ENCODE results near the gene GCNT4.

Gene GCNT4

GRCh38 chr5:75047356-75047755, 5.0 kb downstream of the GCNT4 start:
- no peaks in the 10 kb centered on the region for H3K9me3 ChIP-seq (ENCODE audit: control insufficient read depth, low read length)
- H2AK5ac ChIP-seq (ENCODE audit: low read length, severe bottlenecking), result no peak overlapping the region
- no peak overlapping the region for H4K91ac ChIP-seq (ENCODE audit: low read length)
- no peak for DNase-seq
- H3K27me3 ChIP-seq (ENCODE audit: control insufficient read depth in 1 of 2, insufficient read depth in 1 of 2, low read length in 2 of 2), result no peaks in the 10 kb centered on the region
- no peak overlapping the region for H3K9ac ChIP-seq (ENCODE audit: low read length)
- H2BK5ac ChIP-seq (ENCODE audit: low read depth, low read length, poor library complexity, severe bottlenecking), result no peak overlapping the region
- no peak overlapping the region for H3K14ac ChIP-seq (ENCODE audit: low read length in 2 of 2)
- peaks cover 19% of the 10 kb centered on the region for H3K79me1 ChIP-seq (replicated peaks; ENCODE audit: low read length, poor library complexity, severe bottlenecking)
- H2BK12ac ChIP-seq (ENCODE audit: low read length in 2 of 2), result no peak overlapping the region
- H3K4me2 ChIP-seq (ENCODE audit: low read length, poor library complexity, severe bottlenecking), result no peak overlapping the region
- H3K4me1 ChIP-seq (ENCODE audit: control insufficient read depth, insufficient read depth, low read depth, low read length), result peaks cover 22% of the 10 kb centered on the region
- no peak overlapping the region for H2BK15ac ChIP-seq (ENCODE audit: low read depth, poor library complexity, severe bottlenecking)
- no peak overlapping the region for H3K4me3 ChIP-seq (ENCODE audit: insufficient read depth in 1 of 2, low read depth in 1 of 2, low read length in 2 of 2)
- H3K23ac ChIP-seq (ENCODE audit: low read length in 2 of 2), result no peak overlapping the region
- no peak overlapping the region for H4K8ac ChIP-seq (ENCODE audit: low read length)
- no peak overlapping the region for H2AFZ ChIP-seq (ENCODE audit: low read depth, low read length)
- H2BK120ac ChIP-seq (ENCODE audit: low read depth, low read length), result no peak overlapping the region
- no peak overlapping the region for H3K18ac ChIP-seq (ENCODE audit: low read depth in 1 of 2, low read length in 2 of 2)
- H3K4ac ChIP-seq (ENCODE audit: low read depth in 1 of 2, low read length in 2 of 2), result no peak overlapping the region
- no peak overlapping the region for H3K27ac ChIP-seq (ENCODE audit: low read length, poor library complexity, severe bottlenecking)
- peaks cover 0 to 13% of the 10 kb centered on the region in 2 experiments for H3K36me3 ChIP-seq (ENCODE audit: control insufficient read depth in 1 of 2, insufficient read depth in 2 of 2, low read depth in 1 of 2, low read length in 2 of 2)

GRCh38 chr5:75046366-75047142, 5.8 kb downstream of the GCNT4 start:
- WGBS, result 90% methylated on average over 10 of the region's 10 CpGs
- H3K14ac ChIP-seq (ENCODE audit: low read length in 2 of 2), result no peak overlapping the region
- peaks cover 19% of the 10 kb centered on the region for H3K79me1 ChIP-seq (replicated peaks; ENCODE audit: low read length, poor library complexity, severe bottlenecking)

GRCh38 chr5:75045071-75045470, 7.3 kb downstream of the GCNT4 start:
- no peak overlapping the region for H2AFZ ChIP-seq (ENCODE audit: low read depth, low read length)
- H3K4me1 ChIP-seq (ENCODE audit: control insufficient read depth, insufficient read depth, low read depth, low read length), result peaks cover 8% of the 10 kb centered on the region
- no peak overlapping the region for H3K18ac ChIP-seq (ENCODE audit: low read depth in 1 of 2, low read length in 2 of 2)
- peaks cover 0 to 15% of the 10 kb centered on the region in 2 experiments for H3K36me3 ChIP-seq (ENCODE audit: control insufficient read depth in 1 of 2, insufficient read depth in 2 of 2, low read depth in 1 of 2, low read length in 2 of 2)
- no peak overlapping the region for H2BK5ac ChIP-seq (ENCODE audit: low read depth, low read length, poor library complexity, severe bottlenecking)
- H3K4me3 ChIP-seq (ENCODE audit: insufficient read depth in 1 of 2, low read depth in 1 of 2, low read length in 2 of 2), result no peak overlapping the region
- H3K79me1 ChIP-seq (replicated peaks; ENCODE audit: low read length, poor library complexity, severe bottlenecking), result peaks cover 24% of the 10 kb centered on the region
- no peak overlapping the region for H3K9ac ChIP-seq (ENCODE audit: low read length)
- no peak overlapping the region for H2AK5ac ChIP-seq (ENCODE audit: low read length, severe bottlenecking)
- no peaks in the 10 kb centered on the region for H3K27me3 ChIP-seq (ENCODE audit: control insufficient read depth in 1 of 2, insufficient read depth in 1 of 2, low read length in 2 of 2)
- H4K8ac ChIP-seq (ENCODE audit: low read length), result no peak overlapping the region
- no peak overlapping the region for H2BK12ac ChIP-seq (ENCODE audit: low read length in 2 of 2)
- H4K91ac ChIP-seq (ENCODE audit: low read length), result no peak overlapping the region
- H3K4ac ChIP-seq (ENCODE audit: low read depth in 1 of 2, low read length in 2 of 2), result no peak overlapping the region
- DNase-seq, result no peak
- no peak overlapping the region for H3K27ac ChIP-seq (ENCODE audit: low read length, poor library complexity, severe bottlenecking)
- H3K23ac ChIP-seq (ENCODE audit: low read length in 2 of 2), result no peak overlapping the region
- H3K4me2 ChIP-seq (ENCODE audit: low read length, poor library complexity, severe bottlenecking), result no peak overlapping the region
- H3K14ac ChIP-seq (ENCODE audit: low read length in 2 of 2), result no peak overlapping the region
- no peak overlapping the region for H2BK15ac ChIP-seq (ENCODE audit: low read depth, poor library complexity, severe bottlenecking)
- H2BK120ac ChIP-seq (ENCODE audit: low read depth, low read length), result no peak overlapping the region
- H3K9me3 ChIP-seq (ENCODE audit: control insufficient read depth, low read length), result no peaks in the 10 kb centered on the region
- WGBS, result 98% methylated on average over 1 of the region's 2 CpGs

More at GRCh38 chr5:75046366-75047142, 5.8 kb downstream of the GCNT4 start:
- H4K91ac ChIP-seq (ENCODE audit: low read length), result no peak overlapping the region
- no peak overlapping the region for H2BK15ac ChIP-seq (ENCODE audit: low read depth, poor library complexity, severe bottlenecking)
- H3K27ac ChIP-seq (ENCODE audit: low read length, poor library complexity, severe bottlenecking), result no peak overlapping the region
- H2AFZ ChIP-seq (ENCODE audit: low read depth, low read length), result no peak overlapping the region
- no peak overlapping the region for H3K9ac ChIP-seq (ENCODE audit: low read length)
- no peak overlapping the region for H2BK120ac ChIP-seq (ENCODE audit: low read depth, low read length)
- H3K9me3 ChIP-seq (ENCODE audit: control insufficient read depth, low read length), result no peaks in the 10 kb centered on the region
- no peak overlapping the region for H2BK5ac ChIP-seq (ENCODE audit: low read depth, low read length, poor library complexity, severe bottlenecking)
- H2AK5ac ChIP-seq (ENCODE audit: low read length, severe bottlenecking), result no peak overlapping the region
- H2BK12ac ChIP-seq (ENCODE audit: low read length in 2 of 2), result no peak overlapping the region
- peaks cover 0 to 13% of the 10 kb centered on the region in 2 experiments for H3K36me3 ChIP-seq (ENCODE audit: control insufficient read depth in 1 of 2, insufficient read depth in 2 of 2, low read depth in 1 of 2, low read length in 2 of 2)
- H3K4me2 ChIP-seq (ENCODE audit: low read length, poor library complexity, severe bottlenecking), result no peak overlapping the region
- H3K18ac ChIP-seq (ENCODE audit: low read depth in 1 of 2, low read length in 2 of 2), result no peak overlapping the region
- H3K27me3 ChIP-seq (ENCODE audit: control insufficient read depth in 1 of 2, insufficient read depth in 1 of 2, low read length in 2 of 2), result no peaks in the 10 kb centered on the region
- H3K4me1 ChIP-seq (ENCODE audit: control insufficient read depth, insufficient read depth, low read depth, low read length), result peaks cover 22% of the 10 kb centered on the region
- no peak overlapping the region for H3K4ac ChIP-seq (ENCODE audit: low read depth in 1 of 2, low read length in 2 of 2)
- no peak for DNase-seq
- H4K8ac ChIP-seq (ENCODE audit: low read length), result peak overlapping the region; percentile 10
- no peak overlapping the region for H3K4me3 ChIP-seq (ENCODE audit: insufficient read depth in 1 of 2, low read depth in 1 of 2, low read length in 2 of 2)
- H3K23ac ChIP-seq (ENCODE audit: low read length in 2 of 2), result no peak overlapping the region

GRCh38 chr5:75044406-75044805, 8.0 kb downstream of the GCNT4 start:
- H3K9me3 ChIP-seq (ENCODE audit: control insufficient read depth, low read length), result no peaks in the 10 kb centered on the region
- no peak overlapping the region for H3K4me3 ChIP-seq (ENCODE audit: insufficient read depth in 1 of 2, low read depth in 1 of 2, low read length in 2 of 2)
- no peak overlapping the region for H3K9ac ChIP-seq (ENCODE audit: low read length)
- no peak overlapping the region for H3K23ac ChIP-seq (ENCODE audit: low read length in 2 of 2)
- no peak overlapping the region for H2BK15ac ChIP-seq (ENCODE audit: low read depth, poor library complexity, severe bottlenecking)
- peaks cover 5% of the 10 kb centered on the region for H3K4me1 ChIP-seq (ENCODE audit: control insufficient read depth, insufficient read depth, low read depth, low read length)
- no peak overlapping the region for H2BK120ac ChIP-seq (ENCODE audit: low read depth, low read length)
- no peak overlapping the region for H3K4me2 ChIP-seq (ENCODE audit: low read length, poor library complexity, severe bottlenecking)
- no peak overlapping the region for H2BK12ac ChIP-seq (ENCODE audit: low read length in 2 of 2)
- H3K18ac ChIP-seq (ENCODE audit: low read depth in 1 of 2, low read length in 2 of 2), result no peak overlapping the region
- no peak overlapping the region for H3K4ac ChIP-seq (ENCODE audit: low read depth in 1 of 2, low read length in 2 of 2)
- H2BK5ac ChIP-seq (ENCODE audit: low read depth, low read length, poor library complexity, severe bottlenecking), result no peak overlapping the region
- H4K91ac ChIP-seq (ENCODE audit: low read length), result no peak overlapping the region
- peaks cover 0 to 15% of the 10 kb centered on the region in 2 experiments for H3K36me3 ChIP-seq (ENCODE audit: control insufficient read depth in 1 of 2, insufficient read depth in 2 of 2, low read depth in 1 of 2, low read length in 2 of 2)
- H2AFZ ChIP-seq (ENCODE audit: low read depth, low read length), result no peak overlapping the region
- H3K27me3 ChIP-seq (ENCODE audit: control insufficient read depth in 1 of 2, insufficient read depth in 1 of 2, low read length in 2 of 2), result no peaks in the 10 kb centered on the region
- peaks cover 24% of the 10 kb centered on the region for H3K79me1 ChIP-seq (replicated peaks; ENCODE audit: low read length, poor library complexity, severe bottlenecking)
- no peak overlapping the region for H3K14ac ChIP-seq (ENCODE audit: low read length in 2 of 2)
- H2AK5ac ChIP-seq (ENCODE audit: low read length, severe bottlenecking), result no peak overlapping the region
- no peak overlapping the region for H3K27ac ChIP-seq (ENCODE audit: low read length, poor library complexity, severe bottlenecking)
- H4K8ac ChIP-seq (ENCODE audit: low read length), result no peak overlapping the region
- DNase-seq, result no peak
- 92% methylated on average over 5 of the region's 7 CpGs for WGBS

Data from mesenchymal stem cell (in vitro differentiated cells and primary cell).